HG02943 (cell line): Measurements from ENCODE around the gene TP53I13.

Experiments
- ATAC-seq: cut with Tn5 transposase; IDR thresholded peaks from one replicate; pipeline ENCODE4 v1.9.1; 2021; ENCODE audit warnings: mild to moderate bottlenecking, low read depth, moderate library complexity; ENCODE audit not compliant: unreplicated experiment

TP53I13 gene

GRCh38 chr17:29578626-29579485 is 10.4 kb downstream of the TP53I13 start:
- no peak for ATAC-seq

GRCh38 chr17:29579866-29580771 is 11.6 kb downstream of the TP53I13 start:
- ATAC-seq, result no peak

GRCh38 chr17:29581583-29582253 is 13.2 kb downstream of the TP53I13 start:
- no peak for ATAC-seq

- no peak for ATAC-seq
These were observed 13.8 kb downstream of the TP53I13 start for GRCh38 chr17:29582254-29582765.

- no peak for ATAC-seq
These were observed 14.3 kb downstream of the TP53I13 start for GRCh38 chr17:29582772-29583171.

GRCh38 chr17:29583324-29584248 is 15.1 kb downstream of the TP53I13 start:
- ATAC-seq, result no peak

- no peak for ATAC-seq
These were observed 16.1 kb downstream of the TP53I13 start for GRCh38 chr17:29584452-29585079.

- no peak for ATAC-seq
These were observed 16.7 kb downstream of the TP53I13 start for GRCh38 chr17:29585080-29585751.

- ATAC-seq, result no peak
These were observed 18.4 kb downstream of the TP53I13 start for GRCh38 chr17:29586676-29587469.

- no peak for ATAC-seq
These were observed 19.1 kb downstream of the TP53I13 start for GRCh38 chr17:29587591-29587990.

- ATAC-seq, result no peak
These were observed 19.6 kb downstream of the TP53I13 start for GRCh38 chr17:29588017-29588561.

GRCh38 chr17:29588562-29589411 is 20.3 kb downstream of the TP53I13 start:
- ATAC-seq, result peak; percentile 20

- peak; percentile 38 for ATAC-seq
These were observed 21.3 kb downstream of the TP53I13 start, which contains the start of gene GIT1 for GRCh38 chr17:29589524-29590410. GIT1 (minus strand) TSS chr17:29589648; CDS start chr17:29589378, 270 bp downstream.

GRCh38 chr17:29590411-29591145 is 22.1 kb downstream of the TP53I13 start:
- ATAC-seq, result no peak
